Uterus (tissue), 4 donors: Measurements from ENCODE around the gene FAM184A. TPM values are rescaled to one million over a fixed set of nuclear protein-coding genes. Genes with fewer than 3 reads are reported as not detected.

Experiments used
- DNase-seq, 2 donors: peaks; one replicate each; pipeline ENCODE4 v3.0.0-alpha.2; 2019 to 2020
- H3K27ac ChIP-seq, 2 donors: fragments of 200-600 bp; sonication (generic); 1 replicate in 1 of 2; 2 replicates in 1 of 2; pipeline ENCODE4 v1.5.1; 2016 to 2018
- H3K27me3 ChIP-seq, 2 donors: fragments of 200-600 bp; sonication (generic); one replicate each; pipeline ENCODE4 v1.5.1; 2018 to 2019; ENCODE audit warnings: control low read depth in 1 of 2
- H3K36me3 ChIP-seq, 2 donors: fragments of 200-600 bp; sonication (generic); one replicate each; pipeline ENCODE4 v1.5.1; 2019; ENCODE audit warnings: control low read depth in 1 of 2
- H3K4me1 ChIP-seq, 2 donors: fragments of 200-600 bp; sonication (generic); one replicate each; pipeline ENCODE4 v1.5.1; 2018 to 2019; ENCODE audit warnings: control low read depth in 1 of 2
- H3K4me3 ChIP-seq, 2 donors: fragments of 200-600 bp; sonication (generic); 1 replicate in 1 of 2; 2 replicates in 1 of 2; pipeline ENCODE4 v1.5.1; 2018 to 2019; ENCODE audit warnings: mild to moderate bottlenecking in 1 of 2
- H3K9me3 ChIP-seq, 2 donors: fragments of 200-600 bp; sonication (generic); one replicate each; pipeline ENCODE4 v1.5.1; 2019; ENCODE audit warnings: control low read depth in 1 of 2
- POLR2A ChIP-seq, 2 donors: fragments of 450-650 bp; IDR thresholded peaks; one replicate each; pipeline ENCODE4 v1.6.1; 2016; ENCODE audit warnings: antibody characterized with exemption in 2 of 2, mild to moderate bottlenecking in 1 of 2, moderate library complexity in 1 of 2
- intact Hi-C: fragments of 100-400 bp; cut with DNase I; formaldehyde crosslinking; loops from one replicate; pipeline ENCODE4 v1.15.1; 2023; ENCODE audit warnings: low total_unique reads
- total RNA-seq, 4 donors: library from RNA; depleted of rRNA in 3 of 4; stranded (reverse); fragments of >200 nt in 3 of 4; gene quantifications; one replicate each; pipeline versions ENCODE4 v1.1.0 to v1.2.4, GENCODE V29; 2014 to 2023
- TF ChIP-seq, protein P1 (sequence below), 4 experiments: fragments of 200-600 bp in 2 of 4; fragments of 450-650 bp in 2 of 4; sonication (generic) in 2 of 4; IDR thresholded peaks; one replicate each; pipeline ENCODE4 v1.5.1; 2016 to 2019; ENCODE audit warnings: antibody characterized with exemption in 4 of 4, mild to moderate bottlenecking in 2 of 4, moderate library complexity in 1 of 4
- donor health status: DM: yes; HTN: yes; CAD: no.

The FAM184A gene
- total RNA-seq, 4 donors from 2014 or later, result 1.8 to 9.5 (median 5.1) TPM

DNA sequence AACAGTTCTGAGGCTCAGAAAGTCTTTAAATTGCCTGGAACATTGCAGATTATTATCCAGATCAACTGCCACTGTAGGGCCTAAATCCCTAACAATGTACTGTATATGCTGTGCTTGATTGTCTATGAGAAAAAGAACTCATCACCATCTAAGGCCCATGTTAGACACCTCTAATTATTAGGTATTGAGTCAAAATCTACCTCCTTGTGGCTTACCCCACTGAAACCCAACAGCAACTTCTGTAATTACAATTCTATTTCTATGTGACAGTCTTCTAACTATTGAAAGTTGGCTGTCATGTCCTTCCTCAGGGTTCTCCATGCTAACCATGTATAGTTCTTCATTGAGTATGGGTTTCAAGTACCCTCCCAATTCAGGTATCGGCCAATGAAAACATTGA, 157.4 kb downstream of the FAM184A start:
- H3K36me3 ChIP-seq, result no peaks in the 10 kb centered on the region
- no peak for DNase-seq
- H3K27me3 ChIP-seq, result no peaks in the 10 kb centered on the region
- H3K4me1 ChIP-seq, result no peaks in the 10 kb centered on the region
- no peak overlapping the region for H3K4me3 ChIP-seq
- H3K27ac ChIP-seq, result no peak overlapping the region
- intact Hi-C loops, result no loop called here
- TF ChIP-seq, protein P1, sequence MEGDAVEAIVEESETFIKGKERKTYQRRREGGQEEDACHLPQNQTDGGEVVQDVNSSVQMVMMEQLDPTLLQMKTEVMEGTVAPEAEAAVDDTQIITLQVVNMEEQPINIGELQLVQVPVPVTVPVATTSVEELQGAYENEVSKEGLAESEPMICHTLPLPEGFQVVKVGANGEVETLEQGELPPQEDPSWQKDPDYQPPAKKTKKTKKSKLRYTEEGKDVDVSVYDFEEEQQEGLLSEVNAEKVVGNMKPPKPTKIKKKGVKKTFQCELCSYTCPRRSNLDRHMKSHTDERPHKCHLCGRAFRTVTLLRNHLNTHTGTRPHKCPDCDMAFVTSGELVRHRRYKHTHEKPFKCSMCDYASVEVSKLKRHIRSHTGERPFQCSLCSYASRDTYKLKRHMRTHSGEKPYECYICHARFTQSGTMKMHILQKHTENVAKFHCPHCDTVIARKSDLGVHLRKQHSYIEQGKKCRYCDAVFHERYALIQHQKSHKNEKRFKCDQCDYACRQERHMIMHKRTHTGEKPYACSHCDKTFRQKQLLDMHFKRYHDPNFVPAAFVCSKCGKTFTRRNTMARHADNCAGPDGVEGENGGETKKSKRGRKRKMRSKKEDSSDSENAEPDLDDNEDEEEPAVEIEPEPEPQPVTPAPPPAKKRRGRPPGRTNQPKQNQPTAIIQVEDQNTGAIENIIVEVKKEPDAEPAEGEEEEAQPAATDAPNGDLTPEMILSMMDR (IDR thresholded peaks at IDR 0.05), result no peak
- no peak for TF ChIP-seq POLR2A (IDR thresholded peaks at IDR 0.05)
- H3K9me3 ChIP-seq, result no peaks in the 10 kb centered on the region

DNA sequence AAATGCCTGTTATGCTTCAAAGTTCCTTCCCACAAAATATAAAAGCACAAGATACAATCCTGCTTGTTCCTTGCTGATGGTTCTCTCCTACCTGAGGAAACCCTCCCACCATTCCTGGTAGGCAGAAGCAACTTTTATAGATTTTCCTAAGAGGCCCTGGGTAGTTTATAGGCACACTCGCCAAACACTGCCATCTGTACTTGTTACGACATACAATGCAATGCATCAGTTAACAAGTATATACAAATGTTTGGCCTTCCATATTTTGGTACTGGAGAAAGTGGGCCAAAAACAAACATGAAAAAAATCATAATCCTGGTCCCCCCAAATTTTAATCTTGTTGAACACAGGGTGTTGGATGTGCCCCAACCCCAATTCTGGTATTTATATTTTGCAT, 160.1 kb downstream of the FAM184A start:
- H3K27ac ChIP-seq, result no peak overlapping the region
- DNase-seq, result no peak
- no peak for TF ChIP-seq POLR2A (IDR thresholded peaks at IDR 0.05)
- TF ChIP-seq, protein P1 (IDR thresholded peaks at IDR 0.05), result no peak
- H3K36me3 ChIP-seq, result no peaks in the 10 kb centered on the region
- H3K4me3 ChIP-seq, result no peak overlapping the region
- H3K4me1 ChIP-seq, result no peaks in the 10 kb centered on the region
- no peaks in the 10 kb centered on the region for H3K9me3 ChIP-seq
- H3K27me3 ChIP-seq, result no peaks in the 10 kb centered on the region
- intact Hi-C loops, result no loop called here

DNA sequence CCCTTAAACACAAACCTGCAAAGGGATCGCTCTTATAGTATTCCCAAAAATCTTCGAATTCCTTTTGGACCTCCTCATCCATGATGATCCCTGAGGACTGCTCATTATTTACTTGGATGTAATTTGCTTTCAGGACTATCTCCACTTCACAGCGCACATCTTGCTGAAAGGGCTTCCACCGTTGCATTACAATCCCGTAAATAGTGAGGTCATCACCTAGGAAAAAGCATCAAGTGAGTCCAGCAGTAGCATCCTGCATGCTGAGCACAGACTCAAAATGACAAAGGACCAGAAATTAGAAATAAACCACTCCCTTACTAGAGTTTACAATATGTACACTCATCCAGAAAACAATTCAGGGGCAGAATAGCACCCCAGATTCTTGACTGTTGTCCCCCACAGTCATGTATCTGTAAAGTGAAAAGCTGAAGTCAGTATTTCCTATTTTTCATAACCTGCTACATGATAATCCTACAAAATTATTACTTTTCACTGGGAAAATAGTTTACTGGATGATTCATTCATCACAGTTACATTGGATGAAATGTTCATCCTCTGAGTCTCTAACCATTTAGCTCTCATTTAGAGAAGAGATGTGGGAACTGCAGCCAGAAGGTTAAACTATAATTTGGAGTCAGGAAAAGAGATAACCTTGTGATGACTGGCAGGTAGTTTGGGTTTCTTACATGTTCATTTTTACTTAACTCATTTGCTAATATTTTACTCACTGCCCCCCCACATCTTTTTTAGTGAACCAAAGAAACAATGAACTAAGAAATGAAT, 160.7 kb downstream of the FAM184A start:
- Histone ChIP-seq H3K27me3 (no peaks in the 10 kb centered on the region), H3K27ac (no peak overlapping the region), H3K4me3 (no peak overlapping the region), H3K36me3 (no peaks in the 10 kb centered on the region), H3K4me1 (no peaks in the 10 kb centered on the region), H3K9me3 (no peaks in the 10 kb centered on the region)
- TF ChIP-seq, protein P1 (IDR thresholded peaks at IDR 0.05), result no peak
- no peak for TF ChIP-seq POLR2A (IDR thresholded peaks at IDR 0.05)
- intact Hi-C loops, result no loop called here
- DNase-seq, result no peak

GRCh38 chr6:118914598-118914997, 163.9 kb downstream of the FAM184A start:
- intact Hi-C loops, result no loop called here
- DNase-seq, result no peak
- no peaks in the 10 kb centered on the region for H3K36me3 ChIP-seq

DNA sequence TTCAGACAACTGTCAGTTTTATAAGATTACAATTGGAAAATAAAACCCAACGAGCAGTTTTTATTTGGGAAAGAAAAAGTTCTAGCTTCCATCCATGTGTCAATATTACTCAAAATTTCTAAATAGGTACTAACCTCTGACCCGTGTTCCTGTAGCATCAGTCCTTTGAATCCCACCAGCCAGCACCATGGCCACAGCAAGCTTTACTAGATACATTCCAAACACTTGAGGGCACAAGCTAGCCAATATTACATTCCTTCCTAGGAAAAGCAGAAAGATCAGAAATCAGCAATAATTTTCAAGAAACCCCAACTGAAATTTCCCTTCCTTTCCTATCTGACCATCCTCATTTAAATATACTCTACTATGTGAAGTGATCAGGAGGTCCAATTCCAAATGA, 165.3 kb downstream of the FAM184A start:
- H3K4me3 ChIP-seq, result no peak overlapping the region
- no peaks in the 10 kb centered on the region for H3K27me3 ChIP-seq
- intact Hi-C loops, result no loop called here
- no peak overlapping the region for H3K27ac ChIP-seq
- no peaks in the 10 kb centered on the region for H3K36me3 ChIP-seq
- H3K9me3 ChIP-seq, result no peaks in the 10 kb centered on the region
- DNase-seq, result no peak
- H3K4me1 ChIP-seq, result no peaks in the 10 kb centered on the region
- TF ChIP-seq, protein P1 (IDR thresholded peaks at IDR 0.05), result no peak
- no peak for TF ChIP-seq POLR2A (IDR thresholded peaks at IDR 0.05)

More at GRCh38 chr6:118914598-118914997, 163.9 kb downstream of the FAM184A start:
- Histone ChIP-seq H3K9me3 (no peaks in the 10 kb centered on the region), H3K4me3 (no peak overlapping the region), H3K4me1 (no peaks in the 10 kb centered on the region), H3K27me3 (no peaks in the 10 kb centered on the region), H3K27ac (no peak overlapping the region)
- TF ChIP-seq, protein P1 (IDR thresholded peaks at IDR 0.05), result no peak
- no peak for TF ChIP-seq POLR2A (IDR thresholded peaks at IDR 0.05)
